Measurements from ENCODE around the gene PPFIA1. TPM values are rescaled to one million over a fixed set of nuclear protein-coding genes. Genes with fewer than 3 reads are reported as not detected.

PPFIA1 gene
- total and polyA plus RNA-seq, 2 of the 13 experiments (the other 11 are each of a cell fraction or from before 2014, with no cell fraction given), result 29.9 to 45.2 TPM

- DNase-seq (ENCODE audit: low spot score), result no peak
- Histone ChIP-seq H3K9ac (ENCODE audit: insufficient read depth, low read depth, low read length) (no peak overlapping the region), H3K36me3 (replicated peaks in 1 of 2; ENCODE audit: control insufficient read depth in 1 of 2, insufficient read depth in 2 of 2, low read length in 2 of 2) (peaks cover 53 to 93% of the 10 kb centered on the region in 2 experiments), H4K20me1 (ENCODE audit: insufficient read depth, low read length) (peaks cover 7% of the 10 kb centered on the region; the same call in 1 of the 2 replicates), H3K27me3 (ENCODE audit: control insufficient read depth in 1 of 2, insufficient read depth in 2 of 2, low read length in 2 of 2) (no peaks in the 10 kb centered on the region), H3K79me2 (ENCODE audit: insufficient read depth, low read length) (peaks cover 7% of the 10 kb centered on the region), H3K4me1 (ENCODE audit: insufficient read depth, low read length) (no peaks in the 10 kb centered on the region), H2AFZ (ENCODE audit: low read length) (no peak overlapping the region), H3K4me2 (ENCODE audit: low read depth, low read length) (no peak overlapping the region), H3K27ac (ENCODE audit: extremely low read length, insufficient read depth, low read length) (no peak overlapping the region), H3K4me3 (replicated peaks in 1 of 3; ENCODE audit: insufficient read depth in 1 of 3, low read depth in 2 of 3, low read length in 3 of 3) (no peak overlapping the region), H3K9me3 (ENCODE audit: low read length) (no peaks in the 10 kb centered on the region)
- TF ChIP-seq HNRNPLL (IDR thresholded peaks at IDR 0.05; ENCODE audit: low read depth, low read length, poor library complexity, severe bottlenecking) (no peak), ZNF446 (CRISPR knock-in tag; IDR thresholded peaks at IDR 0.05) (no peak), RELA (CRISPR knock-in tag; IDR thresholded peaks at IDR 0.05) (no peak), MTA3 (CRISPR knock-in tag; IDR thresholded peaks at IDR 0.05) (no peak), ZNF329 (CRISPR knock-in tag; IDR thresholded peaks at IDR 0.05; ENCODE audit: low read depth) (no peak), ZNF501 (CRISPR knock-in tag; IDR thresholded peaks at IDR 0.05) (no peak), TBP (CRISPR knock-in tag; IDR thresholded peaks at IDR 0.05) (no peak), HNF4A (CRISPR knock-in tag; IDR thresholded peaks at IDR 0.05) (no peak), MAFK (conservative IDR thresholded peaks at IDR 0.05 in 1 of 2, IDR thresholded peaks at IDR 0.05 in 1 of 2; ENCODE audit: low read length in 2 of 2) (peak; percentile 66 to 84), MAFF (IDR thresholded peaks at IDR 0.05; ENCODE audit: low read depth, low read length) (peak; percentile 65), NR2C2 (CRISPR knock-in tag; IDR thresholded peaks at IDR 0.05; ENCODE audit: borderline replicate concordance) (no peak), IRX3 (CRISPR knock-in tag; IDR thresholded peaks at IDR 0.05; ENCODE audit: borderline replicate concordance, low read depth) (no peak), TMF1 (CRISPR knock-in tag; IDR thresholded peaks at IDR 0.05; ENCODE audit: low read depth) (no peak)
- TF ChIP-seq, protein P1, sequence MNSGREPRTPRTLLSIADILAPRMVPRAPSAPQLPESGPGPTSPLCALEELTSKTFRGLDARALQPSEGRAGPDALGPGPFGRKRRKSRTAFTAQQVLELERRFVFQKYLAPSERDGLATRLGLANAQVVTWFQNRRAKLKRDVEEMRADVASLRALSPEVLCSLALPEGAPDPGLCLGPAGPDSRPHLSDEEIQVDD (CRISPR knock-in tag; IDR thresholded peaks at IDR 0.05; ENCODE audit: borderline replicate concordance), result no peak
- intact Hi-C loops (cut with micrococcal nuclease; ENCODE audit: unreplicated experiment) (no loop called here), in situ Hi-C loops (cut with HindIII; ENCODE audit: extremely low pct_ligation_motif_present, low pct_unique_long_range_greater_than_20kb) (no loop called here)
- no TSS peak for BruUV-seq (replicated peaks)
- WGBS (ENCODE audit: low lambda C conversion rate), result 98% methylated on average over 4 of the region's 7 CpGs
- POLR2A ChIA-PET, result no interaction called here
- no peak for FAIRE-seq
- ATAC-seq, result no peak
- CTCF ChIA-PET (ENCODE audit: low intra/inter-chr PET ratio, low total read pairs), result no interaction called here
Observed at GRCh38 chr11:70409871-70410270, 139.4 kb downstream of the PPFIA1 start.

Measured in HepG2 (cell line).